ENCODE results near the gene PLA2G4B. TPM values are rescaled to one million over a fixed set of nuclear protein-coding genes. Genes with fewer than 3 reads are reported as not detected.

Gene PLA2G4B
- total RNA-seq, 1 donor from 2014 or later: 8.2 TPM

- Mint-ChIP-seq H3K4me3 (no peak overlapping the region), H3K27me3 (peaks cover 3% of the 10 kb centered on the region), H3K27ac (no peak overlapping the region), H3K4me1 (no peaks in the 10 kb centered on the region), H3K36me3 (ENCODE audit: low read depth) (no peaks in the 10 kb centered on the region), H3K9me3 (no peaks in the 10 kb centered on the region)
- no peak for DNase-seq
- no peak for ATAC-seq (ENCODE audit: low read depth)
- no peak for TF ChIP-seq CTCF (IDR thresholded peaks at IDR 0.05)
- POLR2A ChIA-PET: no interaction called here
- CTCF ChIA-PET: no interaction called here
- intact Hi-C loops (cut with micrococcal nuclease): loop anchor here (1.0 kb wide), 1 partner anchor 44 kb away; no protein-coding TSS in a partner anchor
Measured at GRCh38 chr15:41860049-41860828, 21.6 kb downstream of the PLA2G4B start.

GRCh38 chr15:41861736-41862356, 23.2 kb downstream of the PLA2G4B start:
- Mint-ChIP-seq H3K36me3 (ENCODE audit: low read depth) (no peaks in the 10 kb centered on the region), H3K4me1 (no peaks in the 10 kb centered on the region), H3K27me3 (peaks cover 3% of the 10 kb centered on the region), H3K27ac (no peak overlapping the region), H3K4me3 (no peak overlapping the region), H3K9me3 (no peaks in the 10 kb centered on the region)
- intact Hi-C loops (cut with micrococcal nuclease): no loop called here
- TF ChIP-seq CTCF (IDR thresholded peaks at IDR 0.05): no peak
- DNase-seq (no peak), ATAC-seq (ENCODE audit: low read depth) (no peak)
- ChIA-PET CTCF (no interaction called here), POLR2A (interaction anchor here (0.5 kb wide), 1 partner anchor 116 kb away, joined by 3 read pairs; no protein-coding TSS in a partner anchor)

GRCh38 chr15:41862515-41863116, 24.0 kb downstream of the PLA2G4B start:
- no peak overlapping the region for H3K4me3 Mint-ChIP-seq
- ATAC-seq (ENCODE audit: low read depth) (no peak), DNase-seq (no peak)
- H3K4me1 Mint-ChIP-seq: no peaks in the 10 kb centered on the region
- CTCF ChIA-PET: no interaction called here
- H3K9me3 Mint-ChIP-seq: no peaks in the 10 kb centered on the region
- POLR2A ChIA-PET: no interaction called here
- TF ChIP-seq CTCF (IDR thresholded peaks at IDR 0.05): no peak
- H3K27me3 Mint-ChIP-seq: peaks cover 3% of the 10 kb centered on the region
- H3K36me3 Mint-ChIP-seq (ENCODE audit: low read depth): no peaks in the 10 kb centered on the region
- intact Hi-C loops (cut with micrococcal nuclease): no loop called here
- peak overlapping the region; percentile 7 for H3K27ac Mint-ChIP-seq

GRCh38 chr15:41865490-41866055, 26.9 kb downstream of the PLA2G4B start:
- no peak overlapping the region for H3K4me3 Mint-ChIP-seq
- H3K9me3 Mint-ChIP-seq: no peaks in the 10 kb centered on the region
- H3K27me3 Mint-ChIP-seq: peaks cover 3% of the 10 kb centered on the region
- H3K4me1 Mint-ChIP-seq: no peaks in the 10 kb centered on the region
- intact Hi-C loops (cut with micrococcal nuclease): no loop called here
- no peak overlapping the region for H3K27ac Mint-ChIP-seq
- no peaks in the 10 kb centered on the region for H3K36me3 Mint-ChIP-seq (ENCODE audit: low read depth)
- ChIA-PET CTCF (no interaction called here), POLR2A (no interaction called here)
- DNase-seq: no peak
- no peak for TF ChIP-seq CTCF (IDR thresholded peaks at IDR 0.05)
- no peak for ATAC-seq (ENCODE audit: low read depth)

- H3K4me3 Mint-ChIP-seq: no peak overlapping the region
- no peaks in the 10 kb centered on the region for H3K9me3 Mint-ChIP-seq
- peaks cover 3% of the 10 kb centered on the region for H3K27me3 Mint-ChIP-seq
- POLR2A ChIA-PET: no interaction called here
- H3K4me1 Mint-ChIP-seq: no peaks in the 10 kb centered on the region
- H3K27ac Mint-ChIP-seq: no peak overlapping the region
- DNase-seq (no peak), ATAC-seq (ENCODE audit: low read depth) (no peak)
- H3K36me3 Mint-ChIP-seq (ENCODE audit: low read depth): no peaks in the 10 kb centered on the region
- TF ChIP-seq CTCF (IDR thresholded peaks at IDR 0.05): no peak
- intact Hi-C loops (cut with micrococcal nuclease): no loop called here
- CTCF ChIA-PET: no interaction called here
Measured at GRCh38 chr15:41866263-41866703, 27.6 kb downstream of the PLA2G4B start.
